MCF 10A (cell line): Measurements from ENCODE around the gene ADM5. TPM values are rescaled to one million over a fixed set of nuclear protein-coding genes. Genes with fewer than 3 reads are reported as not detected.

Source experiments
- BruUV-seq: library from RNA; stranded (reverse); fragments of 400-500 nt; replicated peaks from 2 replicates; lab custom pipeline; 2021; lab: Mats Ljungman, UMichigan
- CTCF ChIA-PET: fragments of 300-600 bp; sonication (Branson Sonifier 250); formaldehyde crosslinking; extraction: SDS; loops from one replicate; lab custom pipeline; 2021; ENCODE audit warnings: antibody characterized with exemption, inconsistent platforms; lab: Yijun Ruan, JAX
- POLR2A ChIA-PET: fragments of 300-600, 350-650 bp; sonication (Branson Sonifier 250); formaldehyde crosslinking; extraction: SDS; loops from one replicate; lab custom pipeline; 2020; ENCODE audit warnings: antibody characterized with exemption, inconsistent platforms; lab: Yijun Ruan, JAX
- DNase-seq: peaks from one replicate; pipeline ENCODE4 v3.0.0-alpha.2; 2018; ENCODE audit not compliant: unreplicated experiment
- H3K27ac Mint-ChIP-seq: one replicate; pipeline ENCODE4 v1.8.0; 2022; ENCODE audit warnings: mild to moderate bottlenecking, low read depth, mixed read lengths; ENCODE audit not compliant: unreplicated experiment
- H3K27me3 Mint-ChIP-seq: one replicate; pipeline ENCODE4 v1.8.0; 2022; ENCODE audit warnings: mixed read lengths; ENCODE audit not compliant: insufficient read depth, unreplicated experiment
- H3K36me3 Mint-ChIP-seq: one replicate; pipeline ENCODE4 v1.8.0; 2022; ENCODE audit warnings: mild to moderate bottlenecking, moderate library complexity, mixed read lengths; ENCODE audit not compliant: insufficient read depth, unreplicated experiment
- H3K4me1 Mint-ChIP-seq: one replicate; pipeline ENCODE4 v1.8.0; 2022; ENCODE audit warnings: mixed read lengths; ENCODE audit not compliant: insufficient read depth, unreplicated experiment
- H3K4me3 Mint-ChIP-seq: one replicate; pipeline ENCODE4 v1.8.0; 2022; ENCODE audit warnings: mild to moderate bottlenecking, moderate library complexity, mixed read lengths; ENCODE audit not compliant: unreplicated experiment
- H3K9me3 Mint-ChIP-seq: one replicate; pipeline ENCODE4 v1.8.0; 2022; ENCODE audit warnings: mixed read lengths; ENCODE audit not compliant: unreplicated experiment
- CTCF ChIP-seq: fragments of 200-600 bp; IDR thresholded peaks from one replicate; pipeline ENCODE4 v1.8.0; 2022; ENCODE audit warnings: antibody characterized with exemption, mild to moderate bottlenecking; ENCODE audit not compliant: unreplicated experiment
- intact Hi-C: fragments of 100-400 bp; cut with micrococcal nuclease; formaldehyde crosslinking; loops from 2 replicates; pipeline ENCODE4 v1.14.1; 2022
- total RNA-seq: library from RNA; stranded (reverse); gene quantifications from 2 replicates; pipeline ENCODE4 v1.2.3, GENCODE V29; 2022

The ADM5 gene
- total RNA-seq, 1 experiment from 2014 or later = 1.8 TPM

DNA sequence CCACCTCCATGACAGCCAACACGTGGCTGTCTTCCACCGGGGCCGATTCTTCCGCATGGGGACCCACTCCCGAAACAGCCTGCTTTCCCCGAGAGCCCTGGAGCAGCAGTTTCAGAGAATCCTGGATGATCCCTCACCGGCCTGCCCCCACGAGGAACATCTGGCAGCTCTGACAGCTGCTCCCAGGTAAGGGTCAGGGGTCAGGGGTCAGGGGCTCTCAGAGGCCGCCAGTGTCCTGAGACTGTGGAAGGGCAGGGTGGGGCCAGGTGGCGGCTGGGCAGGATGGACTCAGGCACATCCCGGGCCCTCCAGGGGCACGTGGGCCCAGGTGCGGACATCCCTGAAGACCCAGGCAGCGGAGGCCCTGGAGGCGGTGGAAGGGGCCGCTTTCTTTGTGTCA, 16.5 kb downstream of the ADM5 start:
- POLR2A ChIA-PET = no interaction called here
- H3K4me1 Mint-ChIP-seq = peaks cover 5% of the 10 kb centered on the region
- CTCF ChIA-PET = interaction anchor here (0.6 to 0.7 kb wide), 2 partner anchors 12 to 26 kb away, joined by 3 to 4 read pairs; no protein-coding TSS in a partner anchor
- no peak overlapping the region for H3K27ac Mint-ChIP-seq
- no peaks in the 10 kb centered on the region for H3K36me3 Mint-ChIP-seq
- no peak for DNase-seq
- H3K9me3 Mint-ChIP-seq = peaks cover 7% of the 10 kb centered on the region
- BruUV-seq = no TSS peak
- H3K27me3 Mint-ChIP-seq = no peaks in the 10 kb centered on the region
- intact Hi-C loops = no loop called here
- H3K4me3 Mint-ChIP-seq = no peak overlapping the region
- no peak for TF ChIP-seq CTCF

- no peaks in the 10 kb centered on the region for H3K4me1 Mint-ChIP-seq
- ChIA-PET POLR2A (interaction anchor here (0.6 kb wide), 1 partner anchor 137 kb away, joined by 5 read pairs; no protein-coding TSS in a partner anchor), CTCF (interaction anchor here (0.6 to 0.8 kb wide), 3 partner anchors 33 to 207 kb away, joined by 3 to 4 read pairs (median 4); no protein-coding TSS in a partner anchor)
- H3K27me3 Mint-ChIP-seq = no peaks in the 10 kb centered on the region
- intact Hi-C loops = no loop called here
- DNase-seq = peak; percentile 48
- no peak for TF ChIP-seq CTCF
- peaks cover 15% of the 10 kb centered on the region for H3K9me3 Mint-ChIP-seq
- no peaks in the 10 kb centered on the region for H3K36me3 Mint-ChIP-seq
- BruUV-seq = no TSS peak
- H3K27ac Mint-ChIP-seq = no peak overlapping the region
- H3K4me3 Mint-ChIP-seq = no peak overlapping the region
Measured at GRCh38 chr19:49710372-49710951, 21.1 kb downstream of the ADM5 start.

DNA sequence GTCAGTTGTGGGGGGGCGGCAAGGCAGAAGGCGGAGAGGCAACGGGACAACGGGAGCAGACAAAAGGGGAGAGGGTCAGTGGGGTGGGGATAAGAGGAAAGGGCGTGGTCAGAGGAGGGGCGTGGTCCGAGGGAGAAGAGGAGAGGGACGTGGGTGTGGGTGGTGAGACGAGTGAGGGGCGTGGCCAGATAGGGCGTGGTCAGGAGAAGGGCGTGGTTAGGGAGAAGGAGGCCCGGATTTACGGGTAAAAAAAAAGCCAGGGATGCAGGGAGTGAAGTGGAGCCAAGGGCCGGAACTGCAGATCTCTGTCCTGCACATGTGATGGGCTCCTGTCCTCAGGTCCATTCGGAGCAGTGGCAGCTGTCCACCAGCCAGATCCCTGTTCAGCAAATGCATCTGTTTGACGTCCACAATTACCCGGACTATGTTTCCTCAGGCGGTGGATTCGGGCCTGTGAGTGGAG, 23.0 kb downstream of the ADM5 start:
- H3K36me3 Mint-ChIP-seq = no peaks in the 10 kb centered on the region
- no TSS peak for BruUV-seq
- H3K9me3 Mint-ChIP-seq = peaks cover 15% of the 10 kb centered on the region
- H3K27ac Mint-ChIP-seq = no peak overlapping the region
- TF ChIP-seq CTCF = no peak
- DNase-seq = peak; percentile 84
- no peaks in the 10 kb centered on the region for H3K4me1 Mint-ChIP-seq
- intact Hi-C loops = no loop called here
- H3K27me3 Mint-ChIP-seq = no peaks in the 10 kb centered on the region
- ChIA-PET CTCF (interaction anchor here (0.6 kb wide), 1 partner anchor 36 kb away, joined by 3 read pairs; no protein-coding TSS in a partner anchor), POLR2A (no interaction called here)
- no peak overlapping the region for H3K4me3 Mint-ChIP-seq

- POLR2A ChIA-PET = interaction anchor here (0.6 kb wide), 1 partner anchor 53 kb away, joined by 3 read pairs; no protein-coding TSS in a partner anchor
- DNase-seq = no peak
- no peaks in the 10 kb centered on the region for H3K36me3 Mint-ChIP-seq
- BruUV-seq = no TSS peak
- no peak overlapping the region for H3K27ac Mint-ChIP-seq
- H3K27me3 Mint-ChIP-seq = no peaks in the 10 kb centered on the region
- TF ChIP-seq CTCF = no peak
- no peak overlapping the region for H3K4me3 Mint-ChIP-seq
- peaks cover 15% of the 10 kb centered on the region for H3K9me3 Mint-ChIP-seq
- H3K4me1 Mint-ChIP-seq = no peaks in the 10 kb centered on the region
- CTCF ChIA-PET = interaction anchor here (0.6 kb wide), 1 partner anchor 1085 kb away, joined by 3 read pairs; no protein-coding TSS in a partner anchor
- intact Hi-C loops = no loop called here
Measured at GRCh38 chr19:49713236-49713845, 23.9 kb downstream of the ADM5 start.
